Measurements from ENCODE around the gene LEPROT.

DNA sequence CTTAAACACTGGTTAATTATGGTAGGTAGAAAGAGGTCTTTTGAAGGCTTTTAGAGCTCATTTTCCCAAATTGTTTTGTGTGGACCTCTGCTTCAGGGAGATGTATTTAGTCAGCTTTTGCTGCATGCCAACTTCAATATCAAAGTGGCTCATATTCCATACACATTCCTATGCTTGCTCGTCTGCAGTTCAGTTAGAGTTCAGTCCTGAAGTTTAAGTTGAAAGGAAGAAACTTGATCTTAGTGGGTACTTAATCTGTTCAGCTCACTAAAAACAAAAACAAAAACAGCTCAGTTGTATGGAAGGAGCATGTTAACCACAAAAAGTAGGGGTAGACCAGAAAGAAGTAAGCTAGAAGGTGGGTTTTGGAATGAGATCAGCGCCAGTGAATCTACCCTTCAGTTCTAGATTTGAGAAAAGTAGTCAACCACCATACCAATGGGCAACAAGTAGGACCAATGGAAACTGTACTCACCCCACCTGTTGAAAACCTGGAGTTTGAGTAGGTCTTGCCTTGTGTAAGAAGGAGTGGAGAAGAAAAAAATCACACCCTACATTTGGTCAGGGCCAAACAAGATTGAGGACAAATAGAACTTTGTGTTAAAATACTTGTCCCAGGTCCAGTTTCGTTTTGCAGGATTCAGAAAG lies 58.0 kb downstream of the LEPROT start:
- TF ChIP-seq EZH2 (IDR thresholded peaks at IDR 0.05; ENCODE audit: low read length): no peak
- TF ChIP-seq, protein P1, sequence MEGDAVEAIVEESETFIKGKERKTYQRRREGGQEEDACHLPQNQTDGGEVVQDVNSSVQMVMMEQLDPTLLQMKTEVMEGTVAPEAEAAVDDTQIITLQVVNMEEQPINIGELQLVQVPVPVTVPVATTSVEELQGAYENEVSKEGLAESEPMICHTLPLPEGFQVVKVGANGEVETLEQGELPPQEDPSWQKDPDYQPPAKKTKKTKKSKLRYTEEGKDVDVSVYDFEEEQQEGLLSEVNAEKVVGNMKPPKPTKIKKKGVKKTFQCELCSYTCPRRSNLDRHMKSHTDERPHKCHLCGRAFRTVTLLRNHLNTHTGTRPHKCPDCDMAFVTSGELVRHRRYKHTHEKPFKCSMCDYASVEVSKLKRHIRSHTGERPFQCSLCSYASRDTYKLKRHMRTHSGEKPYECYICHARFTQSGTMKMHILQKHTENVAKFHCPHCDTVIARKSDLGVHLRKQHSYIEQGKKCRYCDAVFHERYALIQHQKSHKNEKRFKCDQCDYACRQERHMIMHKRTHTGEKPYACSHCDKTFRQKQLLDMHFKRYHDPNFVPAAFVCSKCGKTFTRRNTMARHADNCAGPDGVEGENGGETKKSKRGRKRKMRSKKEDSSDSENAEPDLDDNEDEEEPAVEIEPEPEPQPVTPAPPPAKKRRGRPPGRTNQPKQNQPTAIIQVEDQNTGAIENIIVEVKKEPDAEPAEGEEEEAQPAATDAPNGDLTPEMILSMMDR (optimal IDR thresholded peaks at IDR 0.05 in 1 of 3, IDR thresholded peaks at IDR 0.05 in 1 of 3, conservative IDR thresholded peaks at IDR 0.05 in 1 of 3; ENCODE audit: extremely low read depth in 1 of 3, insufficient read depth in 2 of 3, low read length in 3 of 3): no peak
